OCI-LY7 (cell line): ENCODE data around the gene TLX2. TPM values are rescaled to one million over a fixed set of nuclear protein-coding genes. Genes with fewer than 3 reads are reported as not detected.

Experiments used
- BruUV-seq: library from RNA; stranded (reverse); fragments of 400-500 nt; replicated peaks from 2 replicates; lab custom pipeline; 2021; lab: Mats Ljungman, UMichigan
- CTCF ChIA-PET: fragments of 300-600 bp; sonication (Branson Sonifier 250); formaldehyde crosslinking; loops from one replicate; lab custom pipeline; 2022; ENCODE audit warnings: antibody characterized with exemption; ENCODE audit not compliant: unreplicated experiment; lab: Charles Lee
- POLR2A ChIA-PET: fragments of 300-600 bp; sonication (Branson Sonifier 250); formaldehyde crosslinking; loops from one replicate; lab custom pipeline; 2022; ENCODE audit warnings: antibody characterized with exemption; lab: Charles Lee
- DNase-seq: peaks from one replicate; pipeline ENCODE4 v3.0.0-alpha.2; 2015; ENCODE audit warnings: low spot score
- H2AFZ ChIP-seq: fragments of 200-600 bp; sonication (generic), shearing (Covaris generic); 2 replicates; pipeline ENCODE4 v1.6.1; 2014; ENCODE audit warnings: mild to moderate bottlenecking, antibody characterized with exemption, low read length, moderate library complexity
- H3K27ac ChIP-seq: fragments of 200-600 bp; sonication (generic); 2 replicates; pipeline ENCODE4 v1.5.1; 2014; ENCODE audit warnings: mixed run types, low read depth, mild to moderate bottlenecking, moderate library complexity, low read length, inconsistent platforms; ENCODE audit not compliant: poor library complexity, severe bottlenecking
- H3K36me3 ChIP-seq: fragments of 200-600 bp; sonication (generic); 2 replicates; pipeline ENCODE4 v1.6.1; 2014; ENCODE audit warnings: mild to moderate bottlenecking, antibody characterized with exemption, low read length, moderate library complexity, mixed read lengths; ENCODE audit not compliant: insufficient read depth
- H3K4me1 ChIP-seq: fragments of 200-600 bp; sonication (generic); 2 replicates; pipeline ENCODE4 v1.5.1; 2014; ENCODE audit warnings: mild to moderate bottlenecking, low read length; ENCODE audit not compliant: insufficient read depth, poor library complexity, severe bottlenecking
- H3K4me2 ChIP-seq: fragments of 200-600 bp; sonication (generic); 2 replicates; pipeline ENCODE4 v1.6.1; 2014; ENCODE audit warnings: mild to moderate bottlenecking, low read length
- H3K4me3 ChIP-seq: fragments of 200-600 bp; sonication (generic); 2 replicates; pipeline ENCODE4 v1.5.1; 2014; ENCODE audit warnings: mild to moderate bottlenecking, low read depth, low read length; ENCODE audit not compliant: poor library complexity, severe bottlenecking
- H3K79me2 ChIP-seq: fragments of 200-600 bp; sonication (generic); 2 replicates; pipeline ENCODE4 v1.6.1; 2016; ENCODE audit warnings: low read depth, mild to moderate bottlenecking, low read length, moderate library complexity, mixed read lengths; ENCODE audit not compliant: insufficient read depth
- H3K9me2 ChIP-seq: fragments of 200-600 bp; sonication (generic); 2 replicates; pipeline ENCODE4 v1.6.1; 2016; ENCODE audit warnings: mild to moderate bottlenecking, low read length, mixed read lengths; ENCODE audit not compliant: insufficient read depth
- H3K9me3 ChIP-seq: fragments of 200-600 bp; sonication (generic); 2 replicates; pipeline ENCODE4 v1.6.1; 2014; ENCODE audit warnings: mild to moderate bottlenecking, mixed run types, low read length, mixed read lengths
- H4K20me1 ChIP-seq: fragments of 200-600 bp; sonication (generic); 2 replicates; pipeline ENCODE4 v1.6.1; 2014; ENCODE audit warnings: mild to moderate bottlenecking, antibody characterized with exemption, low read length, moderate library complexity, mixed read lengths; ENCODE audit not compliant: insufficient read depth
- EZH2phosphoT487 ChIP-seq: fragments of 200-600 bp; sonication (generic); IDR thresholded peaks from 2 replicates; pipeline ENCODE4 v1.6.1; 2018; ENCODE audit warnings: low read depth, borderline replicate concordance, mild to moderate bottlenecking, mixed run types, antibody characterized with exemption, low read length, moderate library complexity, mixed read lengths
- intact Hi-C: fragments of 100-400 bp; cut with micrococcal nuclease; formaldehyde crosslinking; loops from one replicate; pipeline ENCODE4 v1.10.0; 2022; ENCODE audit not compliant: unreplicated experiment
- total RNA-seq, 2 experiments: library from RNA; depleted of rRNA in 1 of 2; stranded (reverse); fragments of >200 nt in 1 of 2; shearing (Covaris generic) in 1 of 2; gene quantifications; 2 replicates each; pipeline ENCODE4 v1.2.3, GENCODE V29; 2014 to 2022
- TF ChIP-seq, protein P1 (sequence below): fragments of 200-600 bp; sonication (generic); conservative IDR thresholded peaks from 2 replicates; pipeline ENCODE4 v1.5.1; 2014; ENCODE audit warnings: mild to moderate bottlenecking, antibody characterized with exemption, low read length, moderate library complexity, mixed read lengths

The TLX2 gene
- total RNA-seq, 2 experiments from 2014 or later: not detected

DNA sequence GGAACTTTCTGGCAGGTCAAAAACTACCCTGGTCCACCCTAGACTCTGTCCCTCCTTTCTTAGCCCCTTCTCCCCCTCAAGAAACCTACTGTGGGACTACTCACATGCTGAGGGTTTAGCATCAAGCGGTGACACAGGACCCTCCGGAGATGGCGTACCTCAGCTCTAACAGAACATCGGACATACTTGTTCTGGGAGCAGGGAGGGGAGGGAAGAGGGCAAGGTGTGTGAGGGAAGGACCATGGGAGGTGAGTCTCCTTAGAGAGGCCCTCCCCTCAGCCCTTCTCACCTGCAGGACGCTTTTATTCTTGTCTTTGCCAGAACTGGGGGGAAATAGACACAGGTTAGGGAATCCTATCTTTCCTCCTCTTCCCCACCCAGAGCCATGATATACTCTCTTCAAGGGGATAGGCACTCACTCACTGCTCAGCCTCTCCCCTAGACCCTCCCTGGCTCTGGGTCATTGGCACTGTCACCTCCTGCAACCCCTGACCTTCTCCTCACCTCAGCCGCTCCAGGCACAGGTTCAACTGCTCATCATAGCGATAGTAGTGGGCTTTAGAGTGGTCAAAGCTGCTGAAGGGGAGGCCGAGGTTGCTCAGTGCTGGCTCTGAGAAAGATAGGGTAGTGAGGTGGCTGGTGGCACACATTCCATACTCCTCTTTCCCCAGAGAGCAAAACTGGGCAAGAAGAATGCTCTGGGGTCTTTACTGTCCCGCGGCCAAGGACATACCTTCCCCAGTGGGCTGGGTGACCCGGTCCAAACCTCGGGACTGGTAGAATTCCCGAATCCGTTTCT, 8.6 kb upstream of the TLX2 start:
- no peak overlapping the region for H3K4me3 ChIP-seq
- no peak overlapping the region for H2AFZ ChIP-seq
- ChIA-PET CTCF (no interaction called here), POLR2A (interaction anchor here (1.0 kb wide), 1 partner anchor 73 kb away, joined by 3 read pairs; no protein-coding TSS in a partner anchor)
- no peaks in the 10 kb centered on the region for H4K20me1 ChIP-seq
- H3K36me3 ChIP-seq: peaks cover 15% of the 10 kb centered on the region
- no peak for DNase-seq
- H3K9me3 ChIP-seq: no peaks in the 10 kb centered on the region
- peaks cover 25% of the 10 kb centered on the region for H3K4me1 ChIP-seq
- intact Hi-C loops: no loop called here
- peak overlapping the region; percentile 96 for H3K4me2 ChIP-seq
- no peak overlapping the region for H3K27ac ChIP-seq
- BruUV-seq: no TSS peak
- no peak for TF ChIP-seq EZH2phosphoT487
- TF ChIP-seq, protein P1, sequence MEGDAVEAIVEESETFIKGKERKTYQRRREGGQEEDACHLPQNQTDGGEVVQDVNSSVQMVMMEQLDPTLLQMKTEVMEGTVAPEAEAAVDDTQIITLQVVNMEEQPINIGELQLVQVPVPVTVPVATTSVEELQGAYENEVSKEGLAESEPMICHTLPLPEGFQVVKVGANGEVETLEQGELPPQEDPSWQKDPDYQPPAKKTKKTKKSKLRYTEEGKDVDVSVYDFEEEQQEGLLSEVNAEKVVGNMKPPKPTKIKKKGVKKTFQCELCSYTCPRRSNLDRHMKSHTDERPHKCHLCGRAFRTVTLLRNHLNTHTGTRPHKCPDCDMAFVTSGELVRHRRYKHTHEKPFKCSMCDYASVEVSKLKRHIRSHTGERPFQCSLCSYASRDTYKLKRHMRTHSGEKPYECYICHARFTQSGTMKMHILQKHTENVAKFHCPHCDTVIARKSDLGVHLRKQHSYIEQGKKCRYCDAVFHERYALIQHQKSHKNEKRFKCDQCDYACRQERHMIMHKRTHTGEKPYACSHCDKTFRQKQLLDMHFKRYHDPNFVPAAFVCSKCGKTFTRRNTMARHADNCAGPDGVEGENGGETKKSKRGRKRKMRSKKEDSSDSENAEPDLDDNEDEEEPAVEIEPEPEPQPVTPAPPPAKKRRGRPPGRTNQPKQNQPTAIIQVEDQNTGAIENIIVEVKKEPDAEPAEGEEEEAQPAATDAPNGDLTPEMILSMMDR: no peak
- H3K79me2 ChIP-seq: peaks cover 5% of the 10 kb centered on the region; the same call in 1 of the 2 replicates
- no peaks in the 10 kb centered on the region for H3K9me2 ChIP-seq

DNA sequence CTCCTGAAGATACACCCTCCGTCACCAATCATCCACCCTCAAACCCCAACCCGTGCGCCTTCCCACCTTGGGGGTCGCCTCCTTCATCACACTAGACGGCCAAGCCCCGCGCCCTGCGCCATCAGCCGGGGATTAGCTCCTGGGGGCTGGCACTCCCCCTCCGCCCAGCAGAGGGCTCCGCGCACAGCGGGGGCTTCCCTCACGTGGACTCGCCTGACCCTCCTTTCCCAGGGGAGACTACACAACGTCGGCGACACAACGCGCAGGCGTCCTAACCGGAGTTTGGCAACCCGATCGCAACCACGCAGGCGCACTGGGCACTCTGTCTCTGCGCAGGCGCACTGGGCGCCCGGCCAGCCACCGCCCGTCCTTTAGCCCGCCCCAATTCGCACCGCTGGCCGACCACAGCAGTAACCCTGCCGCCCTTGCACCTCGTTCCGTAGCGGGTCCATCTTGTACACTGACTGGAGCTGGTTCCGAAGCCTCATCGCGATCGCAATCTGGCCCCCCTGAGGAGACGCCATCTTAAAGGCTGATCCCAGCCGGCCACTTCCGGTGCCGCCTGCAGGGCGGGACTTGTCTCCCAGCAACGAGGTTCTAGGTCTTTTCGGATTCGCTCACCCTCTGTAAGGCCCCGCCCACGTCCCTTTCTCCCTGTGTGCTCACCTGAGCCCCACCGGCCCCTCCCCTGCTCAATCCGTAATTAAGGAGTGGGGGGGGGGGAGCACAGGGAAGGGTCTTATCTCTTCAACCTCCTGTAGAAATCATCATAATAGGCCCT, 6.9 kb upstream of the TLX2 start, which contains the start of gene PCGF1:
Gene PCGF1, minus strand, starts transcription at position 551 of the 781 bp plus-strand sequence. Its CDS starts 27 bp downstream, at position 524.
- intact Hi-C loops: loop anchor here (1.0 kb wide), 3 partner anchors 22 to 80 kb away; partner anchors contain the start of genes AUP1, HTRA2 and TTC31
- peak within 1 kb of the TSS; percentile 77 for H3K4me3 ChIP-seq
- TF ChIP-seq, protein P1: peak; percentile 76
- no peak for TF ChIP-seq EZH2phosphoT487
- H3K36me3 ChIP-seq: peaks cover 15% of the 10 kb centered on the region
- peaks cover 5% of the 10 kb centered on the region; the same call in 1 of the 2 replicates for H3K79me2 ChIP-seq
- no peaks in the 10 kb centered on the region for H3K9me3 ChIP-seq
- peak within 1 kb of the TSS; percentile 96 for H3K4me2 ChIP-seq
- CTCF ChIA-PET: interaction anchor here (0.6 to 1.2 kb wide), 3 partner anchors 24 to 81 kb away, joined by 3 to 4 read pairs (median 3); no protein-coding TSS in a partner anchor
- peak; percentile 99 for DNase-seq
- POLR2A ChIA-PET: interaction anchor here (0.7 to 1.0 kb wide), 3 partner anchors 13 to 78 kb away, joined by 3 to 4 read pairs (median 3); no protein-coding TSS in a partner anchor
- no peaks in the 10 kb centered on the region for H4K20me1 ChIP-seq
- H3K9me2 ChIP-seq: no peaks in the 10 kb centered on the region
- peak within 1 kb of the TSS; percentile 81 for H3K27ac ChIP-seq
- H3K4me1 ChIP-seq: peaks cover 25% of the 10 kb centered on the region
- peak within 1 kb of the TSS; percentile 95 for H2AFZ ChIP-seq
- BruUV-seq: no TSS peak
